Sigmoid colon (tissue), 3 donors: ENCODE data around the gene KLHL26.
"Not testable (repeated sequence)": the region's sequence is repeated elsewhere in the genome, so short reads cannot be mapped to it uniquely, and the experiment has no call there.

Experiments used
- CTCF ChIP-seq, 4 experiments: fragments of 450-650 bp in 3 of 4; fragments of 200-600 bp in 1 of 4; IDR thresholded peaks; one replicate each; pipeline ENCODE4 v1.5.1; 2016 to 2019; ENCODE audit warnings: antibody characterized with exemption in 4 of 4, mild to moderate bottlenecking in 3 of 4, moderate library complexity in 2 of 4
- POLR2A ChIP-seq, 2 donors: fragments of 450-650 bp; IDR thresholded peaks; one replicate each; pipeline ENCODE4 v1.6.1; 2016; ENCODE audit warnings: antibody characterized with exemption in 2 of 2, mild to moderate bottlenecking in 2 of 2, moderate library complexity in 2 of 2

- not testable (repeated sequence) for TF ChIP-seq CTCF, POLR2A (IDR thresholded peaks at IDR 0.05)
These were observed 43.3 kb downstream of the KLHL26 start for GRCh38 chr19:18680148-18680547.
